HG03460 (cell line): ENCODE data around the gene TMPRSS6.

Experiments used
- ATAC-seq: cut with Tn5 transposase; IDR thresholded peaks from one replicate; pipeline ENCODE4 v1.9.1; 2021; ENCODE audit not compliant: unreplicated experiment

Gene TMPRSS6

GRCh38 chr22:37054056-37054395 lies 55.5 kb downstream of the TMPRSS6 start:
- no peak for ATAC-seq

- ATAC-seq, result no peak
Measured at GRCh38 chr22:37053310-37054055, 56.0 kb downstream of the TMPRSS6 start.

- ATAC-seq, result no peak
Measured at GRCh38 chr22:37052386-37053309, 56.9 kb downstream of the TMPRSS6 start.

GRCh38 chr22:37051391-37052385 lies 57.8 kb downstream of the TMPRSS6 start, which contains the start of gene KCTD17:
TSS of gene KCTD17 (plus strand) at chr22:37051742. CDS start at chr22:37051761, 19 bp downstream.
- ATAC-seq, result peak; percentile 74

- no peak for ATAC-seq
Measured at GRCh38 chr22:37050913-37051312, 58.6 kb downstream of the TMPRSS6 start.

- no peak for ATAC-seq
Measured at GRCh38 chr22:37049224-37049623, 60.3 kb downstream of the TMPRSS6 start.

- no peak for ATAC-seq
Measured at GRCh38 chr22:37048133-37048532, 61.4 kb downstream of the TMPRSS6 start.

- no peak for ATAC-seq
Measured at GRCh38 chr22:37047006-37047405, 62.5 kb downstream of the TMPRSS6 start.

- no peak for ATAC-seq
Measured at GRCh38 chr22:37046589-37046988, 62.9 kb downstream of the TMPRSS6 start.

GRCh38 chr22:37045958-37046357 lies 63.6 kb downstream of the TMPRSS6 start:
- no peak for ATAC-seq

- no peak for ATAC-seq
Measured at GRCh38 chr22:37044634-37045625, 64.6 kb downstream of the TMPRSS6 start.

GRCh38 chr22:37043828-37044538 lies 65.5 kb downstream of the TMPRSS6 start:
- no peak for ATAC-seq

- ATAC-seq, result no peak
Measured at GRCh38 chr22:37043209-37043827, 66.2 kb downstream of the TMPRSS6 start.

GRCh38 chr22:37039466-37039865 lies 70.0 kb downstream of the TMPRSS6 start:
- ATAC-seq, result no peak

- ATAC-seq, result no peak
Measured at GRCh38 chr22:37037669-37038068, 71.8 kb downstream of the TMPRSS6 start.

- no peak for ATAC-seq
Measured at GRCh38 chr22:37036655-37037377, 72.7 kb downstream of the TMPRSS6 start.

- ATAC-seq, result no peak
Measured at GRCh38 chr22:37033605-37034430, 75.7 kb downstream of the TMPRSS6 start.
